ENCODE data around the gene PTPRM. TPM values are rescaled to one million over a fixed set of nuclear protein-coding genes. Genes with fewer than 3 reads are reported as not detected.

The PTPRM gene
- total and polyA plus RNA-seq, 2 of the 4 experiments (the other 2 are of a cell fraction), result 28.3 to 51.2 TPM

- ChIA-PET CTCF (interaction anchor here (0.6 kb wide), 2 partner anchors 138 to 315 kb away, joined by 3 to 5 read pairs; no protein-coding TSS in a partner anchor), POLR2A (ENCODE audit: unreplicated experiment) (no interaction called here)
- H3K9me3 ChIP-seq (ENCODE audit: control insufficient read depth, insufficient read depth, low read length), result no peaks in the 10 kb centered on the region
- H3K9ac ChIP-seq (ENCODE audit: low read depth, low read length), result no peak overlapping the region; the same call in 1 of the 2 replicates
- no peak overlapping the region for H3K4me3 ChIP-seq (ENCODE audit: insufficient read depth, low read depth, low read length)
- peak overlapping the region; percentile 72 for H3K14ac ChIP-seq (replicated peaks; ENCODE audit: low read depth, low read length)
- H3K4me2 ChIP-seq (ENCODE audit: low read depth, low read length), result peak overlapping the region; percentile 89; the same call in 1 of the 2 replicates
- peaks cover 13% of the 10 kb centered on the region for H3K9me1 ChIP-seq (ENCODE audit: insufficient read depth, low read length)
- peak overlapping the region; percentile 65; the same call in 1 of the 2 replicates for H4K5ac ChIP-seq (ENCODE audit: low read depth, low read length)
- peak overlapping the region; percentile 69; the same call in 1 of the 2 replicates for H3K23ac ChIP-seq (ENCODE audit: low read depth, low read length)
- BruUV-seq (replicated peaks), result no TSS peak
- H2AK9ac ChIP-seq (replicated peaks; ENCODE audit: low read depth, low read length, poor library complexity), result no peak overlapping the region
- peak overlapping the region; percentile 79; the same call in 1 of the 2 replicates for H3K4ac ChIP-seq (ENCODE audit: low read depth, low read length)
- H2BK20ac ChIP-seq (ENCODE audit: low read depth, low read length), result peak overlapping the region; percentile 93
- H2AFZ ChIP-seq (replicated peaks; ENCODE audit: low read length, poor library complexity), result no peak overlapping the region
- peaks cover 0 to 15% of the 10 kb centered on the region in 2 experiments; a peak in 2 of 4 replicates for H3K79me1 ChIP-seq (ENCODE audit: low read depth in 1 of 2, low read length in 2 of 2)
- peak overlapping the region; percentile 50; the same call in 1 of the 2 replicates for H3K27ac ChIP-seq (ENCODE audit: insufficient read depth, low read length)
- peak overlapping the region; percentile 91; the same call in 1 of the 2 replicates for H3K18ac ChIP-seq (ENCODE audit: low read depth, low read length)
- no peaks in the 10 kb centered on the region for H3K27me3 ChIP-seq (ENCODE audit: control insufficient read depth, insufficient read depth, low read length)
- peak; percentile 87 for ATAC-seq (ENCODE audit: low read depth)
- peak overlapping the region; percentile 83; the same call in 1 of the 2 replicates for H2BK120ac ChIP-seq (ENCODE audit: low read depth, low read length)
- intact Hi-C loops (cut with micrococcal nuclease) (loop anchor here (2.0 to 5.0 kb wide), 2 partner anchors 43 to 379 kb away; partner anchors contain the start of gene PTPRM), dilution Hi-C loops (cut with HindIII; ENCODE audit: low sequenced_read_pairs, unreplicated experiment) (no loop called here), in situ Hi-C loops (cut with MboI; ENCODE audit: low sequenced_read_pairs) (no loop called here)
- H3K36me3 ChIP-seq (ENCODE audit: control insufficient read depth, insufficient read depth, low read length), result no peaks in the 10 kb centered on the region
- H2BK15ac ChIP-seq (ENCODE audit: low read depth, low read length), result peak overlapping the region; percentile 73; the same call in 1 of the 3 replicates
- peak overlapping the region in 1 of 2 experiments; percentile 69; a peak in 3 of 4 replicates for H4K8ac ChIP-seq (ENCODE audit: low read depth in 2 of 2, low read length in 2 of 2)
- no CpG with 5 or more reads among the region's 3 CpGs for WGBS, 2 experiments (ENCODE audit: extremely low coverage in 2 of 2, insufficient read length in 1 of 2)
- 0 out of 2 replicates have a peak overlapping the region, but pooled peaks have one; percentile 38 for H3K56ac ChIP-seq (ENCODE audit: extremely low read depth, insufficient read depth, low read length)
- peaks cover 10% of the 10 kb centered on the region for H3K4me1 ChIP-seq (ENCODE audit: control insufficient read depth, insufficient read depth, low read length)
- no peaks in the 10 kb centered on the region for H4K20me1 ChIP-seq (ENCODE audit: insufficient read depth, low read length)
- peak overlapping the region; percentile 98 for H2BK5ac ChIP-seq (ENCODE audit: low read depth, low read length, poor library complexity, severe bottlenecking)
- no peak overlapping the region for H2AK5ac ChIP-seq (ENCODE audit: low read depth, low read length)
- H4K91ac ChIP-seq (ENCODE audit: insufficient read depth, low read depth, low read length), result peak overlapping the region; percentile 70
- DNase-seq, result peak; percentile 97
- TF ChIP-seq CHD1 (IDR thresholded peaks at IDR 0.05; ENCODE audit: low read depth, low read length), result no peak
- 0 out of 2 replicates have a peak, but pooled peaks have one; percentile 16 for TF ChIP-seq SMC3 (IDR thresholded peaks at IDR 0.05; ENCODE audit: low read depth, low read length)
- no peak for TF ChIP-seq USF2 (IDR thresholded peaks at IDR 0.05; ENCODE audit: low read depth, low read length)
- no peak for TF ChIP-seq RFX5 (IDR thresholded peaks at IDR 0.05; ENCODE audit: low read depth, low read length)
- TF ChIP-seq FOS (IDR thresholded peaks at IDR 0.05; ENCODE audit: low read depth, low read length), result peak; percentile 99
- TF ChIP-seq CEBPB (IDR thresholded peaks at IDR 0.05; ENCODE audit: low read depth, low read length), result no peak
- no peak for TF ChIP-seq MAFK (IDR thresholded peaks at IDR 0.05; ENCODE audit: low read depth, low read length)
- TF ChIP-seq RAD21 (IDR thresholded peaks at IDR 0.05; ENCODE audit: low read length), result no peak
- 0 out of 2 replicates have a peak, but pooled peaks have one; percentile 16 for TF ChIP-seq NFE2L2 (IDR thresholded peaks at IDR 0.05; ENCODE audit: low read depth, low read length)
- no peak for TF ChIP-seq ELK1 (IDR thresholded peaks at IDR 0.05; ENCODE audit: borderline replicate concordance, low read depth, low read length)
- TF ChIP-seq RCOR1 (IDR thresholded peaks at IDR 0.05; ENCODE audit: insufficient replicate concordance, low read length), result no peak
- TF ChIP-seq BHLHE40 (IDR thresholded peaks at IDR 0.05; ENCODE audit: low read depth, low read length), result peak; percentile 82
- TF ChIP-seq POLR2A (IDR thresholded peaks at IDR 0.05; ENCODE audit: low read depth, low read length), result no peak
- no peak for TF ChIP-seq CTCF (conservative IDR thresholded peaks at IDR 0.05; ENCODE audit: low read depth, low read length)
- no peak for TF ChIP-seq MXI1 (IDR thresholded peaks at IDR 0.05; ENCODE audit: borderline replicate concordance, low read depth, low read length)
Measured at GRCh38 chr18:7945882-7946281, 378.8 kb downstream of the PTPRM start.
